HG03354 (cell line): ENCODE results near the gene PRRT1.

Experiments
- ATAC-seq: cut with Tn5 transposase; IDR thresholded peaks from one replicate; pipeline ENCODE4 v1.9.1; 2021; ENCODE audit warnings: mild to moderate bottlenecking; ENCODE audit not compliant: unreplicated experiment, poor library complexity, severe bottlenecking

The PRRT1 gene

DNA sequence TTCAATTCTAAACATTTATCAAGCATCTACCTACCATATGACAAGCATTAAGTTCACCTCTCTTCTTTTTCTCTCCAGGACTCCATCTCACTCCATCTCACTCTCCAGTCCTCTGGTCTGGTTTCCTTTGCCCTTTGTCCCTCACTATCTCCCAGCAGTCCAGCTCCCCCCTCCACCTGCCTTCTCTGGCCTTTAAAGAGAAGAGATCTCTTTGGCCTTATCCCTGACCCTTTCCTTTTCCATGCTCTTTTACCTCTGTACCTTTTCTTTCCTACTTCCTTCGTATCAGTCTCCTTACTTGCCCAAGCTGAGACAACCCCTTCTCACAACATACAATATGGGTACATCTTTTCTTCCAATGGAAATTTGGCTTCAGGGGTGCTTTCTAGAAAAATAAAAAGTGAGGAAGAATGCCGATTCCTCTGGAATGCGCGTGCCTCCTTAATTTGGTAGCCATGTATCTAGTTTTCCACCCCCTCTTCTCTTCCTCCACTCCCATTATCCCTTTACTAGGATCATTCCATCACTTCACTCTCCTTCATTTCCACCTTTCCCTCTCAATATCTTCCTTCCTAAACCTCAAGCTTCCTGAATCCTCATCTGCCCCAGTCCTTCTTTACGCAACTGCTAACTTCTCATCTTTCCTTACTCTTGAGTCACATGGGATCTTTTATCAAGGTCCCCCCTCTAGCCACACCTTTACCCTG, 24.9 kb upstream of the PRRT1 start:
- no peak for ATAC-seq

GRCh38 chr6:32175711-32176475, 24.2 kb upstream of the PRRT1 start, which contains the start of gene AGPAT1:
AGPAT1 (minus strand) TSS chr6:32176084; CDS start chr6:32171496, 4,588 bp downstream.
- ATAC-seq = peak; percentile 47

GRCh38 chr6:32175322-32175710, 23.6 kb upstream of the PRRT1 start:
- ATAC-seq = no peak

DNA sequence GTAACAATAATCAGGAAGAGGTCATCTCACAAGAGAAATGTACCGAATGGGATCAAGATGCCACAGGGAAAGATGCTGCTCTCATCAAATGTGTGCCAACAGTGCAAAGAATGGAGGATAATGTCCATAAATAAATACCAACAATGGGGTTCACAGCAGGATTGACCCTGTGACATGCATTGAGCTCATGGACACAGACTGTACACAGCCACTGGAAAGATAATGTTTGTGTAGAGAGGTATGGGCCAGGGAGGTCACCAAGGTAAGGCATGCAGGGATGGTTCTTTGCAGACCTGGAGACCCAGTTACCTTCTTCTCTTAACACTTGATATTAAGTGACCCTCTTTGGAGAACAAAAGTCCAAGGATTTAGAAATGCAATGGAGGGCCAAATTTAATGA, 22.7 kb upstream of the PRRT1 start:
- no peak for ATAC-seq

GRCh38 chr6:32173051-32173727, 21.4 kb upstream of the PRRT1 start:
- ATAC-seq = no peak

- ATAC-seq = no peak
Measured at GRCh38 chr6:32171234-32171633, 19.5 kb upstream of the PRRT1 start.

- no peak for ATAC-seq
Measured at GRCh38 chr6:32170294-32170693, 18.6 kb upstream of the PRRT1 start.

- ATAC-seq = no peak
Measured at GRCh38 chr6:32168807-32169591, 17.3 kb upstream of the PRRT1 start.

DNA sequence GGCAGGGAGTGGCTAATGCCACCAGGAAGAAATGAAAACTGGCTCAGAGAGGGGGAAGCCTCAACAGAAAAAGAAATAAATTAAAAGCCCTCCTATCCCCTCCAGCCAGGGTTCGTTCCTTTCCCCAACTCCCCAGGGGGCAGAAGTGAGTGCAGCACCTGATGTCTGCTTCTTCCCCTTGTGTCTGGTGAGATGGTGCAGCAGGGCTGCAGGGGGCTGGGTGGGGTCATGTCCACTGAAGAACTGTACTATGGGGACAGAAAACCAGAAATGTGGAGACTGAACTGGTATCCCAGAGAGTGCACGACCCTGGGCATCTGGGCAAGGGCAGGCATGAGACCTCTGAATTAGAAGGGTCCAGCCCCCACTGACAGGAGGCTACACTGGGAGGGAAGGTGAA, 16.6 kb upstream of the PRRT1 start:
- ATAC-seq = no peak

DNA sequence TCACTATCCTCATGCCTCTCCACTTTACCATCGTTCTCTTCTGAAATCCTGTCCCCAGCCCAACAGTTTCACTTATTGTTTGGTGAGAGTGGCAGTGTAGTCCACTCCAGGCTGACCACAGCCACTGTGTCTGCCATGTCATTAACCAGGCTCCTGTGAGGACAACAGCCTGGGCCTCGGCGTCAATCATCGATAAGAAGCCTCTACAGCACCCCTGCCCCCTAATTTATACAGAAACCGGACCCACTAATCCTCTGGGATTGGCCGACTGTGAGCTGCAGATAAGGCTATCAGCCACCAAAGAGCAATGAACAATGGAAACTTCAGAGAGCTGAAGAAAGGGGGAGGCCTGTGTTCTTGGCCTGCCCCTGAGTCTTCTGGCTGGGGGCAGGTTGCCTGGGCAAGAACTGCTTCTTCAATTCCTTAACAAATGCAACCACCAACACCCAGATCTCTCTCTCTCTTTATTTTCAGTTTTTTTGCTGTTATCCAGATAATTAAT, 16.1 kb upstream of the PRRT1 start:
- no peak for ATAC-seq

GRCh38 chr6:32167154-32167760, 15.5 kb upstream of the PRRT1 start:
- no peak for ATAC-seq

DNA sequence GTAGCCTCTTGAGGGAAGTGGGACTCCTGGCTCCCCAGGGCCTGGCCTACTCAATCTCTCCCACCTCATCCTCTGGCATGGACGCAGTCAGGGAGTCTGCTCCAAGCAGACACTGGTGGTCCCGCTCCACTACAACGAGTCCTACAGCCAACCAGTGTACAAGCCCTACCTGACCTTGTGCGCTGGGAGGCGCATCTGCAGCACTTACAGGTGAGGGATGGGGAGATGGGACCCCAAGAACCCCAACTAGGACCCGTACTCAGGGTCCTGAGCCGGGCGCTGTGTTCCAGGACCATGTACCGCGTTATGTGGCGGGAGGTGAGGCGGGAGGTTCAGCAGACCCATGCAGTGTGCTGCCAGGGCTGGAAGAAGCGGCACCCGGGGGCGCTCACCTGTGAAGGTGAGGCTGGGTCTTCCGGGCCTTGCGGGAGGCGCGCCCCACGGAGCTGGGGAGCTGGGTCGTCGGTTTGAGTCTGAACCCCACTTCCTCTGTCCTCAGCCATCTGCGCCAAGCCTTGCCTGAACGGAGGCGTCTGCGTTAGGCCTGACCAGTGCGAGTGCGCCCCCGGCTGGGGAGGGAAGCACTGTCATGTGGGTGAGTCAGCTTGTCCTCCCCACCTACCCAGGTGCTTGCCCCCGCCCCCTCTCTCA, 14.8 kb upstream of the PRRT1 start:
- no peak for ATAC-seq

DNA sequence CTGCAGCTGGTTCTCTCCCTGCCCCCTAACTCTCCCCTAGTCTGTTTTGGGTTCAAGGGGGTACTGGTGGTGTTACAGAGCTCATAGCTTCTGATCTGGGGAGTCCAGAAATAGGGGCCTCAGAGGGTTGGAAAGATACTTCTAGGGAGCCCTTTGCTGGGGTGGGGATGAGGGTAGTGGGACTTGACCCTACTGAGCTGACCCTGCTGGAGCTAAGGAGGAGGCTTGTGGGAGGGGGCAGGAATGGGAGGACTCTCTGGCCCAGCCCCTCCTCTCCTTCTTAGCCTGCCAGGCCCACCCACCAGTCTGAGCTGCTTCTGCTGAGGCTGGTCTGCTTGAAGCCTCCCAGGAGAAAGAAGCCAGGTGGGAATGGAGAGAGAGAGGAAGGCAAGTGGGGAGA, 12.6 kb upstream of the PRRT1 start, which contains the start of gene EGFL8:
TSS of gene EGFL8 (plus strand) at position 301 of the 400 bp plus-strand sequence. CDS start 1,571 bp downstream, outside the sequence.
- no peak for ATAC-seq

DNA sequence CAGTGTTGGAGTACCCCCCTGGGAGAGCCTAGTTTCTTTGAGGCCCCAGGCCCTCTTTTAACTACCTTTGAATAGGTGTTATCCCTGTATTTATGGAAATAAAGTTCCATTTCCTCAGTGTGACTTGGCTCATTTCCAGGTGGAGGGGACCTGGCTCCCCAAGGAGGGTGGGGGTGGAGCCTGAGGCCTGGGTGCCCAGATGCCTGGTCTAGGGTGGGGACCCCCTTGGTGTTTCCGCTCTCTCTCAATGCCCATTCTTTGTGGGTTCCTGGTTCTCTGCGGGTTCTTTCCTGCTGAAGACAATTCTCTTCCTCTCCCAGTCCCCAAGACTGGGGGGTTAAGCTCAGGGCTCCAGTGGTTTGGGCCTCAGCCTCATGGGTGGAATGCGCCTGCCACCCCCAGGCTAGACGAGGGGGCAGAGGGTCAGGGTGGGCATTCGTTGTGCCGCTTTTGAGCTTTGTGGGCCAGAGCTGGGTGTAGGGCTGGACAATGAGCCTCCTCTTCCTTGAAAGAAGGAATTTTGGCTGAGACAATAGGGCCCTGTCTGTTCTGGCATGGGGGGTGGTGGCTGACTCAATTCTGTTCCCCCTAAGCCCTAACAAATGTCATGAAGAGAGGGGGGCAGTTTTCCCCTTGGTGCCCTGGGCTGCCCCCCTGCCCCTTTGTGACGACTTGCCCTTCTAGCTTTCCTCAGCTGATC, 12.0 kb upstream of the PRRT1 start:
- ATAC-seq = no peak

GRCh38 chr6:32158052-32158451, 6.3 kb upstream of the PRRT1 start:
- no peak for ATAC-seq

GRCh38 chr6:32156891-32157290, 5.2 kb upstream of the PRRT1 start:
- ATAC-seq = no peak

- ATAC-seq = peak; percentile 74
Measured at GRCh38 chr6:32154514-32155161, 2.9 kb upstream of the PRRT1 start.
